HG02943 (cell line): ENCODE measurements around the gene C9orf152.
"Not testable (repeated sequence)": the region's sequence is repeated elsewhere in the genome, so short reads cannot be mapped to it uniquely, and the experiment has no call there.

Experiments
- ATAC-seq: cut with Tn5 transposase; IDR thresholded peaks from one replicate; pipeline ENCODE4 v1.9.1; 2021; ENCODE audit warnings: mild to moderate bottlenecking, low read depth, moderate library complexity; ENCODE audit not compliant: unreplicated experiment

C9orf152 gene

DNA sequence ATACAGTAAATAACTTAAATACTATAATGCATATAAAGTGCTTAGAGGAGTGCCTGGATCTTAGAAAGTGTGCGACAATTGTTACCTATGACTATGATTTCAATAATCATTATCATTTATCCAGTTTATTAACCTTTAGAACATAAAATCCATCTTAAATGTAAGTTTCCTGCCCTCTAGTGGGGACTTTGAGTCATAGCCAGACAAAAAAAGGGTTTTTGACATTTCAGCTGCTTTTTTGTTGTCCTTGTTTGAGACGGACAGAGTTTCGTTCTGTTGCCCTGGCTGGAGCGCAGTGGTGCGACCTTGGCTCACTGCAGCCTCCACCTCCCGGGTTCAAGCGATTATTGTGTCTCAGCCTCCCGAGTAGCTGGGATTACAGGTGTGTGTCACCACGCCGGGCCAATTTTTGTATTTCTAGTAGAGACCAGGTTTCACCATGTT lies 9.7 kb upstream of the C9orf152 start:
- no peak for ATAC-seq

- no peak for ATAC-seq
Measured at GRCh38 chr9:110214586-110215355, 6.8 kb upstream of the C9orf152 start.

DNA sequence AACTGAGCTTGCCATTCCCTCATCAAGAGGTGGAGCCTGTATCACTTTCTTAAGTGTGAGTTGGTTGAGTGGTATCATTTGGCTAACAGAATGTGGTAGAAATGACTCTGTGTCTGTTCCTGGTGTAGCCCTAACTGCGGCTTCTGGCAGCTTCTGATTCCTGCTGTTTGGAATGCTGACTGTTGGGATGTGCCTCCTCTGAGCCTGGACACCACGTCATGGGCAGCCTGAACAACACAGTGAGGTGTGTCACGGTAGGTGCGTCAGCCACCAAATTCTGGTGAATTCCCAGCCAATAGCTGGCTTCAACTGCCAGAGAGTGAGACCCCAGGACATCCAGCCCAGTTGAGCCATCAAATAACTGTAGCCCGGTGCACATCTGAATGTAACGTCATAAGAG lies 6.1 kb upstream of the C9orf152 start:
- ATAC-seq = no peak

GRCh38 chr9:110213413-110214044 lies 5.6 kb upstream of the C9orf152 start:
- ATAC-seq = no peak

- ATAC-seq = no peak
Measured at GRCh38 chr9:110207071-110207641, 803 bp downstream of the C9orf152 start.

DNA sequence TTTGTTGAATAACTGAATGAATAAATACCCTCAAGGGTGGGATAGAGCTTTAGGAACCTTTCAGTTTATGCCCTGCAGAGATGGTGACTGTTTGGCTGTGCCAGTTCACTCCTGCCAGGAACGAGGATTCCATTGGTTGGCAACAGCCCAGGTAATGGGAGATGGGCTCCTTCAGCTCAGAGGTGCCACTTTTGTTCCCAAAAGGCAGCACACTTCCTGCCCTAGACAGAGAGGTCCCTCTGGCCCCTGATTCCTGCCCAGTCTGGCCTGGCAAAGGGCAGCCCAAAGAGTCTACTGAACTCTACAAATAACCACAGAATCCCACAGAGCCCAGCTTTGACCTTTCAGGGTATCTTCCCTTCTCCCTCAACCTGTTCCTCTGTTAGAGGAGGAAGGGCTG lies 1.6 kb downstream of the C9orf152 start:
- no peak for ATAC-seq

DNA sequence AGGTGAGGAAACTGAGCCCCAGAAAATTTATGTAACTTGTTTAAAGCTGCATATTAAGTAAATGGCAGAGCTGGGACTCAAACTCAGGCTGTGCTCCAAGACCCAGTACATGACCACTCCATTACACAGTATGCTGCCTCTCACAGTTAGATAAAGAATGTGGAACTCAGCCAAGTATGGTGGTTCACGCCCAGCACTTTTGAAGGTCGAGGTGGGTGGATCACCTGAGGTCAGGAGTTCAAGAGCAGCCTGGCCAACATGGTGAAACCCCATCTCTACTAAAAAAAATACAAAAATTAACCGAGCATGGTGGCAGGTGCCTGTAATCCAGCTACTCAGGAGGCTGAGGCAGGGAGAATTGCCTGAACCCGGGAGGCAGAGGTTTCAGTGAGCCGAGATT lies 2.3 kb downstream of the C9orf152 start:
- not testable (repeated sequence) for ATAC-seq

DNA sequence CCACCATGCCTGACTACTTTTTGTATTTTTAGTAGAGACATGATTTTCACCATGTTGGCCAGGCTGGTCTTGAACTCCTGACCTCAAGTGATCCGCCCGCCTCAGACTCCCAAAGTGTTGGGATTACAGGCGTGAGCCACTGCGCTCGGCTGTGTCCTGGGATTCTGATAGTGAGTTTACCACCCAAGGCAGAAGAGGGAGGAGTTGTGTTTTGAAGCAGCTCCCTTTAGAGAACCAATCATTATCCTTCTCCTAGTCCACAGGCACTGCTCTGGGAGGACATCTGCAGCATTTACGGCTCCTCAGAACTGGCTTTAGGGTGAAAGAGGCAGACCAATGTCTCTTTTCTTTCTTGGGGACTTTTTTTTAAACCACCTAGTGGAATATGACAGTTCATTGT lies 5.7 kb downstream of the C9orf152 start:
- ATAC-seq = no peak

DNA sequence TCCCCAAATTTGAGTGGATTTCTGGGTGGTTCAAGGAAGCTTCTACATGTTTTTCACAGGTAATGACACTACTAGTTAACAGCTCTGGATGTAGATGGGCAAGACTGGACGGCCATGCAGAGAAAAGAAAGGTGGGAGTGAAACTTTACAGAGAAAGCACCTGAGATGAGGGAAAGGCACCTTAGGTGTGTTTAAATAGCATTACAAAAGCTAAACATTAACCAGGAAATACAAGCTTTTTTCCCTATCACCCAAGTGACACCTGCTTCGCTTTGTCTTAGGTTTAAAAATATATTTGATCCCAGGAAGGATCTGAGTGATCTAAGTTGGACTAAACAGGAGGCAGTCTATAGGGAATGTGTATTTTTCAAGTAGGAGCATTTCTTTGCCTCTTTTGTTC lies 8.3 kb downstream of the C9orf152 start:
- no peak for ATAC-seq

DNA sequence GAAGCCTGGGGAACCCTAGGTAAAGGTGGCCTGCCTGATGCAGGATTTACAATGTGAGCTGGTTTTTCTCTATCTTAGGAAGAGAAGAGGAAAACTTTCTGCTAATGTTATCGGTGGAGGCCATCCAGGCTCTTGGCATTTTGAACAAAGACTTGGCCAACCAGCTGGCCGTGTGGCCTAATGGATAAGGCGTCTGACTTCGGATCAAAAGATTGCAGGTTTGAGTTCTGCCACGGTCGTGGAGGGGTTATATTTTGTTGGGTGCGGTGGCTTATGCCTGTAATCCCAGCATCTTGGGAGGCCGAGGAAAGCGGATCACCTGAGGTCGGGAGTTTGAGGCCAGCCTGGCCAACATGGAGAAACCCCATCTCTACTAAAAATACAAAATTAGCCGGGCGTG lies 9.6 kb downstream of the C9orf152 start:
- ATAC-seq = no peak

DNA sequence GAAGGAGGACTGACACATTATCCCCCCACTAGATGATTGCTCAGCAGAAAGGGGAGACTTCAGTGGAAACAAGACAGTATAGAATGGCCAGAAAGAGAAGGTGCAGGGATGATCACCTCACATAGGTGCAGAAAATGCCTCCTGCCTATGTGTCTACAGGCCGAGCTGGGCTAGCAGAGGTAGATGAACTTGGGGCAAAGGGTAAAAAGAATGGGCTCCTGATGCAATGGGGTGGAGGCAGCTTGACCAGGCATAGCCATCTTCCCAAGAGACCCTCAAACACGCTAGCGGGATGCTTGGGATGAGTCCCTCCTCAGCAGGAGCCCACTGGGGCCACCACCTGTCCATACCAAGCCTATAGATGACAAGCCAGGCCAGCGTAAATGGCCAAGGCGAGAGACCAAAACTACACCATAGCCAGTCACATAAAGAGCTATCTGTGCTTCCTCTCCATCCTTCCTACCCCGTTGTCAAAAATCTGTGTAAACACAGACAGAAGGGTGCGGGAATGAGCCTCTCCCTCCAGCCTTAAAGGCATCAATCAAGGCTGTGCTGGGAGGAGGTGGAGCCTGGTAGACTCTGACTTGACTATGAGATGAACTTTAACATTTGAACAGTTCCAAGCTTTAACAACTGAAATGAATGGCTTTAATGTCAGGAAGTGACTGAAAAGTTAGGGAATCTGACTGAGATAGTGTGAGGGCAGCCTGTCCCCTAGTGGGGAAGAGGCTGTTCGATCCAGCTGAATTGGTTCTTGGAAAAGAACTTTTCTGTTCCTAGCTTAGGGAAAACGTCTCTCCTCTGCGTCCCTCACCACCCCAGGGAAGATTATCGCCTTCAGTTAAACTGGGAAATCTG lies 10.4 kb downstream of the C9orf152 start:
- ATAC-seq = no peak

- not testable (repeated sequence) for ATAC-seq
Measured at GRCh38 chr9:110196084-110196499, 11.9 kb downstream of the C9orf152 start.

DNA sequence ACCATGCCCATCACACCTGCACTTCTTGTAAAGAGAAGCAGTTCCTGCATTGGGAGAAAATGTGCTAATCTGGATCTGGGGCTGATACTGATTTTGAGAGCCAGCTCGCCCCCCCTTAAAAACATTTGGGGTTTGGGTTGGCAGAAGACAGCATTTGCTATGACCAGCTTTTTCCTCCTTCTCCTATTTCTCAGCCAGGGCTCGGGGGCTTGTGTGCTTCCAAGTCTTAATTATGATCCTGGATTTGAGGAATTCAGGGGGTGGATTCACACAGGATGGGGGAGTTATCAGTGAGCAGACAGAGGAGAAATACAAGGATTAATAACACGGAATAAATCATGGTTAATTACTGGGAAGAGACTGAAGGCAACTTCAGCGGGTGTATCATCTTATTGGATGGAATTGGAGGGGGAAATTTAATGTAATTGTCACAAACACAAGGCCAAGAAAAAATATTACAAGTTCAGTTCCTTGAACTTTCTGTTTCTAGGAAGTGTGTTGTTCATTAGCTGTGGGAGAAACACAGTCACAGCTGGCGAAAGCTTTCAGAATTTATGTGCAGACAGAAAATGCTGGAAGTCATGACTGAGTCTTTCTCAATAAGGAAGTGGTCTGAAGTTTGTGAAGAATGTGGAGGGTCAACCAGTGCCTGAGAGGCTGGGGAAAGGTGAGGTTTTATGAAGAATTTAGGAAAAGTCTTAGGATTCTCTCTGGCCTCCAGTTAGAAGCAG lies 15.3 kb downstream of the C9orf152 start:
- ATAC-seq = no peak

- ATAC-seq = no peak
Measured at GRCh38 chr9:110191615-110192014, 16.3 kb downstream of the C9orf152 start.

- ATAC-seq = no peak
Measured at GRCh38 chr9:110189559-110190320, 18.2 kb downstream of the C9orf152 start.

DNA sequence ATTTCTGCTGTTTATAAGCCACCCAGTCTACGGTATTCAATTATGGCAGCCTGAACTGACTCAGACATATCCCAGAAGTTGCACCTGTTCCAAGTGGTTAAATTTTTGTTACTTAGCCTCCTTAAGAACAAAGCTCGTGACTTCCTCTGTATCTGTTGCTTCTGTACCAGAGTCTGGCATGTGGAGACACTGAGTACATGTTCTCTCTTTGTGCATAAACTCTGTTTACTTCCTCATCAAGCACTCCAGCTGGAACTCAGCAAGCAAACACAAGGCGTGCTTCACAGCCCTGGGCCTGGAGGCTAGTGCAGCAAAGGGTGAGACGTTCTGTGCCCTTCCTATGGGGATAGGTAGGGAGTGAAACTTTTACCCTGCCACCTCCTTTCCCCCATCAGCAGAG lies 19.0 kb downstream of the C9orf152 start:
- no peak for ATAC-seq

DNA sequence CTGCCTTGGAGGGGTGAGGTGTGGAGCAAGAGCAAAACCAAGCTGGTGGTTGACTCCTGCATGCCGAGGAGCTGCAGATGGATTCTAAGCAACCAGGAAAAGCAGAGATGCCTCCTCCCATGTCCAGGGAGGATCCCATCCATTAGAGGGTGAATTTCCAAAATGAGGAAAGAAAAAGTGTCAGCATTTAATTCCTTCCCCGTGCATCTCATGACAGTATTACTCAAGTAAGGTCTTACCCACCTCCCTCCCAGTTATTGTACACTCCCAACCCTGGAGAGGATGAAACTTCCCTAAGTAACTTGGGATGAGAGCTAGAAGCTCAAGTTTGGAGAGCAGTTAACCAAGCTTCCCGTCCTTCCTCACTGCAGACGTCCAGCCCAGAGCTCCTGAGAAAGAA lies 19.9 kb downstream of the C9orf152 start:
- ATAC-seq = no peak

DNA sequence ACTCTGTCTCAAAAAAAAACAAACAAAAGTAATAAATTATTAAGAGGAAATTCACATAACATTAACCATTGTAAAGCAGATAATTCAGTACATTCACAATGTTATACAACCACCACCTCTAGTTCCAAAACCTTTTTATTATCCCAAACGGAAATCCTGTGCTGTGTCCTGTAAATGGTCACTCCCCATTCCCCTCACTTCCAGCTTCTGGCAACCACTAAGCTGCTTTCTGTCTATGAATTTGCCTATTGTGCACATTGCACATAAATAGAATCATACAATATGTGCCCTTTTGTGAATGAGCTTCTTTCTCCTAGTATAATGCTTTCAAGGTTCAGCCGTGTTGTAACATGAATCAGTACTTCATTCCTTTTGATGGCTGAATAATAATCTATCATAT lies 20.8 kb downstream of the C9orf152 start:
- ATAC-seq = no peak

- ATAC-seq = no peak
Measured at GRCh38 chr9:110186254-110186653, 21.7 kb downstream of the C9orf152 start.

GRCh38 chr9:110185806-110186205 lies 22.2 kb downstream of the C9orf152 start:
- ATAC-seq = no peak
